HEK293 (cell line): ENCODE data around the gene ALX1.

Experiments used
- FEZF1 ChIP-seq: fragments of 450-650 bp; formaldehyde crosslinking; IDR thresholded peaks from 2 replicates; pipeline ENCODE4 v1.5.1; 2016; ENCODE audit warnings: missing biosample characterization, missing genetic modification characterization
- HOXC10 ChIP-seq: sonication (generic); formaldehyde crosslinking; IDR thresholded peaks from 2 replicates; pipeline ENCODE4 v1.8.1; 2023; ENCODE audit warnings: mild to moderate bottlenecking, missing genetic modification reagents
- PBX3 ChIP-seq: sonication (generic); formaldehyde crosslinking; IDR thresholded peaks from 2 replicates; pipeline ENCODE4 v1.8.1; 2022; ENCODE audit warnings: mild to moderate bottlenecking, moderate library complexity, missing genetic modification reagents
- REST ChIP-seq: fragments of 450-650 bp; formaldehyde crosslinking; IDR thresholded peaks from 2 replicates; pipeline ENCODE4 v1.5.1; 2016; ENCODE audit warnings: missing biosample characterization, missing genetic modification characterization
- SALL2 ChIP-seq: fragments of 450-650 bp; formaldehyde crosslinking; IDR thresholded peaks from 2 replicates; pipeline ENCODE4 v1.5.0; 2017; ENCODE audit warnings: missing biosample characterization, mild to moderate bottlenecking, missing genetic modification characterization, borderline replicate concordance
- ZBTB49 ChIP-seq: fragments of 450-650 bp; formaldehyde crosslinking; IDR thresholded peaks from 2 replicates; pipeline ENCODE4 v1.5.1; 2016; ENCODE audit warnings: missing biosample characterization, missing genetic modification characterization, low read depth
- ZFP69B ChIP-seq: fragments of 450-650 bp; formaldehyde crosslinking; IDR thresholded peaks from 2 replicates; pipeline ENCODE4 v1.5.1; 2016; ENCODE audit warnings: missing biosample characterization, missing genetic modification characterization
- ZNF121 ChIP-seq: fragments of 450-650 bp; formaldehyde crosslinking; IDR thresholded peaks from 2 replicates; pipeline ENCODE4 v1.5.1; 2016; ENCODE audit warnings: missing biosample characterization, missing genetic modification characterization
- ZNF155 ChIP-seq: fragments of 450-650 bp; formaldehyde crosslinking; IDR thresholded peaks from 2 replicates; pipeline ENCODE4 v1.5.1; 2016; ENCODE audit warnings: missing biosample characterization, missing genetic modification characterization
- ZNF24 ChIP-seq: fragments of 450-650 bp; formaldehyde crosslinking; IDR thresholded peaks from 2 replicates; pipeline ENCODE4 v1.5.1; 2016; ENCODE audit warnings: missing biosample characterization, missing genetic modification characterization
- ZNF404 ChIP-seq: fragments of 450-650 bp; formaldehyde crosslinking; IDR thresholded peaks from 2 replicates; pipeline ENCODE4 v1.5.1; 2017; ENCODE audit warnings: missing biosample characterization, missing genetic modification characterization
- ZNF692 ChIP-seq: fragments of 450-650 bp; formaldehyde crosslinking; IDR thresholded peaks from 2 replicates; pipeline ENCODE4 v1.5.1; 2016; ENCODE audit warnings: missing biosample characterization, missing genetic modification characterization
- ZNF76 ChIP-seq: fragments of 450-650 bp; formaldehyde crosslinking; IDR thresholded peaks from 2 replicates; pipeline ENCODE4; 2016; ENCODE audit warnings: low read depth, missing biosample characterization, missing genetic modification characterization, borderline replicate concordance
- TF ChIP-seq, protein P1 (sequence below): fragments of 450-650 bp; formaldehyde crosslinking; IDR thresholded peaks from 2 replicates; pipeline ENCODE4 v1.5.1; 2016; ENCODE audit warnings: missing biosample characterization, missing genetic modification characterization

DNA sequence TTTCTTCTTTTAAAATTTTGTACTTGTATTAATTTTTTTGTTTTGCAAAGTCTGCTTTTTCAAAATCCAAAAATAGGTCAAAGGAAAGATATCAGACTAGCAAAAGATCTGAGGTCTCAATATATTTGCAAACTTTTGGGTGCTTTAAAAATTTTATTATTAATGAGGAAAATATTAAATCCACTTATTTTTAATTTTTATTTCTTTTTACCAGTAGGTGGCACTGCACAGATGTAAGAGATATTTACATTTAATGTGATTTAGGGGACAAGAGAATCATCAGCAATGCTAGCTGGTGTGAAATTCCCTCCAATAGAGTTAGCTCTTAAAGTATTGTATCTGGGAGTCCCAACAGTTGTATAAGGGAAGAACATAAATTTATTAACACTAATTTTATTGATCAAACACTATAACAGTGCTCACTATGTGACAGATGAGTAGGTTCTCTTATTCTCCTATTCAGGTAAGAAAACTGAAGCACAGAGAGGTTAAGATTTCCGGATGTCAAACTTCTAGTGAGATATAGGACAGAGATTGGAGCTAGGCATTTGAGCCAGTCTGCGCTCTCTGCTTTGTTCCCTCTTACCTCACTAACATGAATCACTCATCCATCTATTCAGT is 30.5 kb downstream of the ALX1 start:
- TF ChIP-seq ZNF692 (tag by site-specific recombination) (no peak), ZNF121 (tag by site-specific recombination) (no peak), PBX3 (CRISPR knock-in tag) (no peak), ZBTB49 (tag by site-specific recombination) (no peak), HOXC10 (no peak), ZNF76 (tag by site-specific recombination) (no peak), ZNF404 (no peak), FEZF1 (tag by site-specific recombination) (no peak), ZNF24 (tag by site-specific recombination) (no peak), REST (tag by site-specific recombination) (no peak), ZFP69B (tag by site-specific recombination) (no peak), SALL2 (tag by site-specific recombination) (no peak), ZNF155 (tag by site-specific recombination) (no peak)
- TF ChIP-seq, protein P1, sequence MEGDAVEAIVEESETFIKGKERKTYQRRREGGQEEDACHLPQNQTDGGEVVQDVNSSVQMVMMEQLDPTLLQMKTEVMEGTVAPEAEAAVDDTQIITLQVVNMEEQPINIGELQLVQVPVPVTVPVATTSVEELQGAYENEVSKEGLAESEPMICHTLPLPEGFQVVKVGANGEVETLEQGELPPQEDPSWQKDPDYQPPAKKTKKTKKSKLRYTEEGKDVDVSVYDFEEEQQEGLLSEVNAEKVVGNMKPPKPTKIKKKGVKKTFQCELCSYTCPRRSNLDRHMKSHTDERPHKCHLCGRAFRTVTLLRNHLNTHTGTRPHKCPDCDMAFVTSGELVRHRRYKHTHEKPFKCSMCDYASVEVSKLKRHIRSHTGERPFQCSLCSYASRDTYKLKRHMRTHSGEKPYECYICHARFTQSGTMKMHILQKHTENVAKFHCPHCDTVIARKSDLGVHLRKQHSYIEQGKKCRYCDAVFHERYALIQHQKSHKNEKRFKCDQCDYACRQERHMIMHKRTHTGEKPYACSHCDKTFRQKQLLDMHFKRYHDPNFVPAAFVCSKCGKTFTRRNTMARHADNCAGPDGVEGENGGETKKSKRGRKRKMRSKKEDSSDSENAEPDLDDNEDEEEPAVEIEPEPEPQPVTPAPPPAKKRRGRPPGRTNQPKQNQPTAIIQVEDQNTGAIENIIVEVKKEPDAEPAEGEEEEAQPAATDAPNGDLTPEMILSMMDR (tag by site-specific recombination) = no peak
